Measurements from ENCODE around the gene NPM1.

- TF ChIP-seq CTCF (IDR thresholded peaks at IDR 0.05; ENCODE audit: low read depth, low read length), result no peak
- TF ChIP-seq EZH2phosphoT487 (IDR thresholded peaks at IDR 0.05; ENCODE audit: low read depth), result no peak
Measured at GRCh38 chr5:171436804-171437285, 49.2 kb downstream of the NPM1 start.
